GM19043 (cell line): Measurements from ENCODE around the gene ONECUT3.

Source experiments
- ATAC-seq: cut with Tn5 transposase; IDR thresholded peaks from one replicate; pipeline ENCODE4 v1.9.1; 2021; ENCODE audit warnings: low read depth; ENCODE audit not compliant: unreplicated experiment

Gene ONECUT3

GRCh38 chr19:1812426-1813191 lies 59.3 kb downstream of the ONECUT3 start:
- peak; percentile 79 for ATAC-seq

- no peak for ATAC-seq
Observed at GRCh38 chr19:1813192-1814182, 60.2 kb downstream of the ONECUT3 start.

- ATAC-seq = no peak
Observed at GRCh38 chr19:1814391-1814790, 61.1 kb downstream of the ONECUT3 start.

- no peak for ATAC-seq
Observed at GRCh38 chr19:1814833-1815604, 61.7 kb downstream of the ONECUT3 start.

- no peak for ATAC-seq
Observed at GRCh38 chr19:1815605-1816529, 62.6 kb downstream of the ONECUT3 start.

GRCh38 chr19:1816530-1817298 lies 63.4 kb downstream of the ONECUT3 start:
- no peak for ATAC-seq

- ATAC-seq = no peak
Observed at GRCh38 chr19:1817553-1818179, 64.4 kb downstream of the ONECUT3 start.

GRCh38 chr19:1818549-1819195 lies 65.4 kb downstream of the ONECUT3 start:
- no peak for ATAC-seq

GRCh38 chr19:1819341-1820255 lies 66.3 kb downstream of the ONECUT3 start:
- ATAC-seq = no peak

- no peak for ATAC-seq
Observed at GRCh38 chr19:1822210-1822609, 68.9 kb downstream of the ONECUT3 start.

GRCh38 chr19:1823020-1823419 lies 69.7 kb downstream of the ONECUT3 start:
- no peak for ATAC-seq

- no peak for ATAC-seq
Observed at GRCh38 chr19:1823539-1824251, 70.4 kb downstream of the ONECUT3 start.

- ATAC-seq = no peak
Observed at GRCh38 chr19:1824252-1824622, 70.9 kb downstream of the ONECUT3 start.

GRCh38 chr19:1825909-1826556 lies 72.7 kb downstream of the ONECUT3 start:
- ATAC-seq = no peak

- no peak for ATAC-seq
Observed at GRCh38 chr19:1826557-1827521, 73.5 kb downstream of the ONECUT3 start.
